Smooth muscle cell (in vitro differentiated cells): ENCODE data around the gene CTNNA3. TPM values are rescaled to one million over a fixed set of nuclear protein-coding genes. Genes with fewer than 3 reads are reported as not detected.

Experiments
- DNase-seq: peaks from one replicate; lab custom pipeline; 2025; ENCODE audit not compliant: unreplicated experiment; lab: John Stamatoyannopoulos, UW
- H2AFZ ChIP-seq: fragments of 200-600 bp; sonication (generic); 2 replicates; pipeline ENCODE4 v1.6.0; 2016; ENCODE audit warnings: antibody characterized with exemption, low read depth, mild to moderate bottlenecking
- H3F3A ChIP-seq: fragments of 200-600 bp; sonication (generic); 2 replicates; pipeline ENCODE4 v1.6.0; 2017; ENCODE audit warnings: antibody characterized with exemption, low read depth
- H3K27ac ChIP-seq: fragments of 200-600 bp; sonication (generic); 2 replicates; pipeline ENCODE4 v1.5.1; 2016; ENCODE audit warnings: low read depth, mild to moderate bottlenecking
- H3K27me3 ChIP-seq: fragments of 200-600 bp; sonication (generic); 2 replicates; pipeline ENCODE4 v1.6.1; 2016; ENCODE audit warnings: low read depth, mild to moderate bottlenecking
- H3K36me3 ChIP-seq: fragments of 200-600 bp; sonication (generic); 2 replicates; pipeline ENCODE4 v1.5.1; 2016; ENCODE audit warnings: low read depth
- H3K4me1 ChIP-seq: fragments of 200-600 bp; sonication (generic); 2 replicates; pipeline ENCODE4 v1.5.1; 2016; ENCODE audit warnings: low read depth
- H3K4me2 ChIP-seq: fragments of 200-600 bp; sonication (generic); 2 replicates; pipeline ENCODE4 v1.6.0; 2016; ENCODE audit warnings: mild to moderate bottlenecking
- H3K4me3 ChIP-seq: fragments of 200-600 bp; sonication (generic); 2 replicates; pipeline ENCODE4 v1.5.1; 2016; ENCODE audit warnings: mild to moderate bottlenecking
- H3K79me2 ChIP-seq: fragments of 200-600 bp; sonication (generic); 2 replicates; pipeline ENCODE4 v1.6.0; 2016; ENCODE audit warnings: low read depth, mild to moderate bottlenecking
- H3K9ac ChIP-seq: fragments of 200-600 bp; sonication (generic); 2 replicates; pipeline ENCODE4 v1.6.0; 2016; ENCODE audit warnings: low read depth
- H3K9me3 ChIP-seq: fragments of 200-600 bp; sonication (generic); replicated peaks from 2 replicates; pipeline ENCODE4 v1.5.1; 2016; ENCODE audit warnings: low read depth
- H4K20me1 ChIP-seq: fragments of 200-600 bp; sonication (generic); 2 replicates; pipeline ENCODE4 v1.6.0; 2016; ENCODE audit warnings: low read depth
- WGBS: methylation state at CpG from one replicate; pipeline ENCODE4 v1.1.7; 2016; ENCODE audit warnings: low lambda C conversion rate; 5-methylcytosine and 5-hydroxymethylcytosine counted together
- polyA plus RNA-seq: library from polyadenylated mRNA; unstranded; fragments of >200 nt; fragmentation: Nextera tagmentation; extraction: Ambion mirVana; gene quantifications from 2 replicates; pipeline ENCODE4 v1.2.1, GENCODE V29; 2016
- total RNA-seq: library from RNA; depleted of rRNA; stranded (reverse); fragments of >200 nt; gene quantifications from 2 replicates; pipeline ENCODE4 v1.2.3, GENCODE V29; 2014
- TF ChIP-seq, protein P1 (sequence below): fragments of 200-600 bp; sonication (generic); IDR thresholded peaks from 2 replicates; pipeline ENCODE4 v1.5.1; 2017; ENCODE audit warnings: borderline replicate concordance, mild to moderate bottlenecking, antibody characterized with exemption; ENCODE audit not compliant: insufficient read depth, poor library complexity, severe bottlenecking

The CTNNA3 gene
- total and polyA plus RNA-seq, 2 experiments from 2014 or later = 1.3 TPM; not detected in 1

DNA sequence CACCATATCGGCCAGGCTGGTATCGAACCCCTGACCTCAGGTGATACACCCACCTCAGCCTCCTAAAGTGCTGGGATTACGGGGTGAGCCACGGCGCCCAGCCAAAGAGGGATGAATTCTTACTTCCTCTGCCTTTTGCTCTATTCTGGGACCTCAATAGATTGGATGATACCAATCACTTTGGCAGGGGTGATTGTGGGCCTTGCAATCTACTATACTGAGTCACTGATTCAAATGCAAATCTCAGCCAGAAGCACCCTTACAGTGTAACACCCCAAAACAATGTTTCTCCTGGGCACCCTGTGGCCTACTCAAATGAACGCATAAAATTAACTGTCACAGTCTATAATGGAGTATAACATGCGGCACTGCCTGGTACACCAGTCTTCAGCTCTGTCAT is 1366.8 kb downstream of the CTNNA3 start:
- no peaks in the 10 kb centered on the region for H3K4me1 ChIP-seq
- no peaks in the 10 kb centered on the region for H3K79me2 ChIP-seq
- H3K4me2 ChIP-seq = no peak overlapping the region
- H3K27ac ChIP-seq = no peak overlapping the region
- H4K20me1 ChIP-seq = no peaks in the 10 kb centered on the region
- 92% methylated on average over 7 of the region's 7 CpGs for WGBS
- H2AFZ ChIP-seq = no peak overlapping the region
- no peaks in the 10 kb centered on the region for H3K27me3 ChIP-seq
- H3F3A ChIP-seq = no peaks in the 10 kb centered on the region
- no peak overlapping the region for H3K4me3 ChIP-seq
- H3K9me3 ChIP-seq = no peaks in the 10 kb centered on the region
- H3K36me3 ChIP-seq = no peaks in the 10 kb centered on the region
- no peak overlapping the region for H3K9ac ChIP-seq
- TF ChIP-seq, protein P1, sequence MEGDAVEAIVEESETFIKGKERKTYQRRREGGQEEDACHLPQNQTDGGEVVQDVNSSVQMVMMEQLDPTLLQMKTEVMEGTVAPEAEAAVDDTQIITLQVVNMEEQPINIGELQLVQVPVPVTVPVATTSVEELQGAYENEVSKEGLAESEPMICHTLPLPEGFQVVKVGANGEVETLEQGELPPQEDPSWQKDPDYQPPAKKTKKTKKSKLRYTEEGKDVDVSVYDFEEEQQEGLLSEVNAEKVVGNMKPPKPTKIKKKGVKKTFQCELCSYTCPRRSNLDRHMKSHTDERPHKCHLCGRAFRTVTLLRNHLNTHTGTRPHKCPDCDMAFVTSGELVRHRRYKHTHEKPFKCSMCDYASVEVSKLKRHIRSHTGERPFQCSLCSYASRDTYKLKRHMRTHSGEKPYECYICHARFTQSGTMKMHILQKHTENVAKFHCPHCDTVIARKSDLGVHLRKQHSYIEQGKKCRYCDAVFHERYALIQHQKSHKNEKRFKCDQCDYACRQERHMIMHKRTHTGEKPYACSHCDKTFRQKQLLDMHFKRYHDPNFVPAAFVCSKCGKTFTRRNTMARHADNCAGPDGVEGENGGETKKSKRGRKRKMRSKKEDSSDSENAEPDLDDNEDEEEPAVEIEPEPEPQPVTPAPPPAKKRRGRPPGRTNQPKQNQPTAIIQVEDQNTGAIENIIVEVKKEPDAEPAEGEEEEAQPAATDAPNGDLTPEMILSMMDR = no peak
- no peak for DNase-seq

DNA sequence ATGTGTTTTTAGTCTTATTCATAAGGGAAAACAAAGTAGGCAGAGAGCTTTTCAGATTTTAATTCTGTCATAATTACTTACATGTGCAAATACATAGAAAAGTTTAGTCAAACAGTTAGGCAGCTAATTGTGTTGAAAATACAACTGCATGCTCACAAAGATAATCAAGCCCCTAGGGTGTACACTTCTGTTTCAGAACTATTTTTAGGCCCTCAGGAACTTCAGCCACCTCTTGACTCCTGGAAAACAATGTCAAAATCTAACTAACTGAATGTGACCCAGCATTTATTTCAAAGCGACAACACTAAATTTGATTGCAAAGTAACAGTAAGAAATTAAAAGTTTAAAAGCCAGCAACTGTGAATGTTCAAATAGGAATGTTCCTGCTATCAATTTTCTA is 1369.1 kb downstream of the CTNNA3 start:
- no peak overlapping the region for H3K4me2 ChIP-seq
- H3K36me3 ChIP-seq = no peaks in the 10 kb centered on the region
- H3K4me1 ChIP-seq = no peaks in the 10 kb centered on the region
- H2AFZ ChIP-seq = no peak overlapping the region
- 89% methylated on average over 1 of the region's 1 CpG for WGBS
- no peaks in the 10 kb centered on the region for H3K27me3 ChIP-seq
- H3K9me3 ChIP-seq = no peaks in the 10 kb centered on the region
- no peak overlapping the region for H3K4me3 ChIP-seq
- TF ChIP-seq, protein P1 = no peak
- no peaks in the 10 kb centered on the region for H3F3A ChIP-seq
- no peak for DNase-seq
- no peak overlapping the region for H3K9ac ChIP-seq
- no peak overlapping the region for H3K27ac ChIP-seq
- no peaks in the 10 kb centered on the region for H4K20me1 ChIP-seq
- no peaks in the 10 kb centered on the region for H3K79me2 ChIP-seq

DNA sequence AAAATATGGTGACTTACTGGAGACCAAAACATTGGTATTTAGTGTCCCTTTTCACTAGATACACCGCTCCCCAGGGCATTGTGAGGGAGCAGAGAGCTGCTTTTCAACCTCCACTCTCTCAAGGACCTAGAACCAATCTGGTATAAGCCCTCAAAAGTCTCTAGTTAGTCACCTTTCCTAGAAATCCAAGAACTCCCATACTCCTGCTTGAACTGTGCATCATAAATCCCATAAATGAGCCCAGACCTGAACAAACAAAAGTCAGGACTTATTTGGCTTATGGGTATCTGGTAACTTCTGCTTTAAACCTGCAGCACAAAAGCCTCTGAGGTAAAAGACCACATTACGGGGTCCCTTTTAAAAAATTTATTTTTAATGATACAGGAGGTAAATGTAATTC is 1373.2 kb downstream of the CTNNA3 start:
- no peak overlapping the region for H3K27ac ChIP-seq
- H3K9me3 ChIP-seq = no peaks in the 10 kb centered on the region
- H3K4me3 ChIP-seq = no peak overlapping the region
- H3K4me1 ChIP-seq = no peaks in the 10 kb centered on the region
- no peaks in the 10 kb centered on the region for H3F3A ChIP-seq
- TF ChIP-seq, protein P1 = no peak
- no peaks in the 10 kb centered on the region for H4K20me1 ChIP-seq
- no peak overlapping the region for H2AFZ ChIP-seq
- no peaks in the 10 kb centered on the region for H3K79me2 ChIP-seq
- H3K9ac ChIP-seq = no peak overlapping the region
- H3K4me2 ChIP-seq = no peak overlapping the region
- WGBS = 95% methylated on average over 2 of the region's 2 CpGs
- no peaks in the 10 kb centered on the region for H3K27me3 ChIP-seq
- no peaks in the 10 kb centered on the region for H3K36me3 ChIP-seq
- no peak for DNase-seq
